SH-SY5Y (cell line): Measurements from ENCODE around the gene B4GALT5.

ENCODE experiments used
- GATA2 ChIP-seq: IDR thresholded peaks from 2 replicates; pipeline ENCODE4 v1.6.1; 2011; ENCODE audit warnings: mild to moderate bottlenecking, low read depth, low read length
- GATA3 ChIP-seq: IDR thresholded peaks from 2 replicates; pipeline ENCODE4 v1.6.1; 2011; ENCODE audit warnings: low read depth, mild to moderate bottlenecking, low read length, moderate library complexity

DNA sequence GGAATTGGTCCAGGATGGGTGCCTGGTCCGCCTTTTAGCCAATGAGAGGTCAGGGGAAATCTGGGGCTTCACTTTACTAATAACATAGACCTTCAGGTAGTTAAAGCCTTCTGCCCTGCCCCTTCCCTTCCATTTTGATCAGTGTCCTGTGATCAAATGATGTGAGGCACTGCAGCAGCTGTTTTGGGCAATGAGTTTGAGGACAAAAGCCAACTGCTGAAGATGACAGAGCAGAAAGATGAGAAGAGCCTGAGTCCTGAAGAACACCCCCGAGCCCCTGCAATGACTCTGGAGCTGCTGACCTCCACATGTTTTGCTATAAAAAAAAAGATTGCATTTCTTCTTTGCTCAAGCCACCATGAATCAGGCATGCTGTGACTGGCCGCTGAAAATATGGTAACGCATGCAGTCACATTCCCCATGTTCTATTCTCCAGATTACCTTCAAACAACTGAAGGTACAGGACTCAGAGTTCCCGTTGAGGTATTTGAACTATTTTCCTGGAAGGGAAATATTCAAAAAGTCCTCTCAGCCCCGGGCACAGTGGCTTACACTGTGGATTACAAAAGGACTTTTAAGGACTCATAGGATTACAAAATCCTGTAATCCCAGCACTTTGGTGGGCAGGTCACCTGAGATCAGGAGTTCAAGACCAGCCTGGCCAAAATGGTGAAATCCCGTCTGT, 45.7 kb upstream of the B4GALT5 start:
- TF ChIP-seq GATA2 (no peak), GATA3 (no peak)
